Activated CD4-positive, alpha-beta T cell treated with anti-CD3 and anti-CD28 coated beads for 4 hours (primary cell): ENCODE measurements around the gene MEX3A.
A peak's percentile ranks its signal among the peaks of the same experiment; 100 is the strongest.
"Not testable (repeated sequence)": the region's sequence is repeated elsewhere in the genome, so short reads cannot be mapped to it uniquely, and the experiment has no call there.

Experiments used
- DNase-seq, 2 donors: peaks; one replicate each; pipeline ENCODE4 v3.0.0-alpha.2; 2020

Gene MEX3A

DNA sequence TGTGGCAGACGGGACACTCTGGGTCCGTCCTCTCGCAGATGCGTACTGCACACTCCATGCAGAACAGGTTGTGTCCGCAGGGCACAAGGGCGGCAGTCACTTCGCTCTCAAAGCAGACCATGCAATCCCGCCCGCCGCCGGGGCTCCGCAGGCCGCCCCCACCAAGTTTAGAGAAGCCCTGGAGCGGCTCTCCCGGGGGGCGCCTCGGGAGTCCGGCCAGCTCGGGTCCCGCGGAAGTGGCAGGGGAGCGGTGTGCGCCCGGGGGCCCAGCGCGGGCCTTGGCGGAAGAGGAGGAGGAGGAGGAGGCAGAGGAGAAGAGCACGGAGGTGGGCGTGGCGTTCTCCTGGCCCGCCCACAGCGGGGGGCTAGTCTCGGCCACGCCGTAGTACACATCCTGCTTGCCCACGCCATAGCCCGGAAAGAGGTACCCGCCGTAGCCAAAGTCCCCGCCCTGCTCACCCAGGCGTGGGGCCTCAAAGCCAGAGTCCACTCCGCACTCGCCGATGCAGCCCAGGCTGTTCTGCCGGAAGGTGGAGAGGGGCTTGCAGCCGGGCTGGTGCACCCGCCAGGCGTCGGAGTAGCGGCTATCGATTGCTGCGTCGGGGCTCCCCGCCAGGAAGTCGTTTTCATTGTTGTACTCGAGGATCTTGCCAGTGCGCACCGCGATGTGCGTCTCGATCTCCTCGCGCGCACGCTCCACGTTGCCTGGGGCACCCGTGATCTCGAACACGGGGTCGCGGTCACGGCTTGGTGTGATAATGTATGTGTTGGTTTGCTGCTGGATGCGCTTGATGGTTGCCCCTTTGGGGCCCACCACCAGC lies 5.4 kb downstream of the MEX3A start:
- DNase-seq = no peak

- DNase-seq = no peak
Observed at GRCh38 chr1:156075775-156076204, 6.5 kb downstream of the MEX3A start.

DNA sequence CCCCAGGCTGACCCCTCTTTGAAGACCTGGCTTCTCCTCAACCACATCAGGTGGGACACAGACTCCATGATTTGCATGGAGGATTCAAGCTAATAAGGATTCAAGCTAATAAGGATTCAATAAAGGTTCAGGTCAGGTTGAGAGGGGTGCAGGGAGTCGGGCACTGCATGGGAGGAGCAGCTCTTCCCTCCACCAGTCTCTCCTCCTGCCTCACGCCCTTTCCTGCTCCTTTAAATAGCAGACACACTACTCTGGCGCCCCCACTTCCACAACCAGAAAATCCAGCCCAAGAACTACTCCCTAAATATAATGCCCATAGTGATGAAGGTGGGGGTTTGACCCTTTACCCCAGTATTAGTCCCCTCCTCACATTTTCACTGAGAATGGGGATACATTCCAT lies 7.1 kb downstream of the MEX3A start:
- DNase-seq = no peak

DNA sequence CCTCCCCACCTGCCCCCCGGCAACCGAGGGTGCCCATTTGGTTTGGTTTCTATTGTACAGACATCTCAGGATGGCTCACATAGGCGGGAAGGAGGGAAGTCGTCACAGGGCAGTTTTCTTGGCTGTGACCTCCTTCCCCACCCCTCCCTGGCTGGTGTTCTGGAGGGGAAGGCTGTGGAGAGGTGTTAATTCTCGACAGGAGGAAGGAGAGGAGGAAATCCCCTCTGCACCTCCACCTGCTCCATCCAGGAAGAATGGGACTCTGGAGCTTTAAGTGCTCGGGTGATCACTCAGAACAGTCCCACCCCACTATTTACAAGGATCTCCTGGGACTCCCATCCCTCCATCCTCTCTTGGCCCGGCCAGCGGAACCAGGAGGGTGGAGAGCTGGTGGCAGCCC lies 7.6 kb downstream of the MEX3A start:
- no peak for DNase-seq

GRCh38 chr1:156073740-156074139 lies 8.5 kb downstream of the MEX3A start:
- DNase-seq = no peak

DNA sequence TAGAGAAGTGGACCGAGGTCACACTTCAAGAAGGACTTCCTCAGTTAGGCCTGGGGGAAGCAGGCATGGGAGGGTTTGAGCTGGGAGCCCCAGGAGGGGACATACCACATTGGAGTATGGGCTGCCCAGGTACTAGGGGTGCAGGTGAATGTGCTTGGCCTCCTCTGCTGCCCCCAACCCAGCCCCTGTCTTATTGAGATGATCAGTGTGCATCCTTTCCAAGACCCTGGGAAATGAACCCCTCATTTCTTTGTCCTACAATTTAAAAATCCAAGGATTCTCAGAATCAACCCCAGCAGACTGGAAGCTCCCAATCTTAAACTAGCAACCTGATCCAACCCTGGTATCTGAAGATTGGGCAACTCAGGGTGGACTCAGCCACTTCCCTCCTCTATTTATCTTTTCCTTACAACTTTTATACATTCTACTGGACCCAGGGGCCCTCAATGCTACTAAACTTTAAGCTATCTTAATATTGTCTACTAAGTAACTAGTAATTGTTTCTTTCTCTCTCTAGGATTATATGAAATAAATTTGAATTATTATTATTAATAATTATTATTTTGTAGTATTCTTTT lies 9.1 kb downstream of the MEX3A start:
- DNase-seq = no peak

- DNase-seq = no peak
Observed at GRCh38 chr1:156072251-156072650, 10.0 kb downstream of the MEX3A start.

DNA sequence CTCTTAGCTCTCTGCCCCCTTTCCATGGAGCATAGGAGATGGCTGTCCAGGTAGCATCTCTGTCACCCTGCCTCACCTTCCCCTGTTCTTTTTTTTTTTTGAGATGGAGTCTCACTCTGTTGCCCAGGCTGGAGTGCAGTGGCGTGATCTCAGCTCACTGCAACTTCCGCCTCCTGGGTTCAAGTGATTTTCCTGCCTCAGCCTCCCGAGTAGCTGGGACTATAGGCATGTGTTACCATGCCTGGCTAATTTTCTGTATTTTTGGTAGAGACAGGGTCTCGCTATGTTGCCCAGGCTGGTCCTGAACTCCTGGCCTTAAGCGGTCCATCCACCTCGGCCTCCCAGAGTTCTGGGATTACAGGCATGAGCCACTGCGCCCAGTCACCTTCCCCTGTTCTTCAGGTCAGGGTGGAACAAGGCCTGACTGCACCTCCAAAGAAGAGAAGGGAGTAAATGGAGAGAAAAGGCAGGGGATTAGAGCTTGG lies 10.9 kb downstream of the MEX3A start:
- not testable (repeated sequence) for DNase-seq

DNA sequence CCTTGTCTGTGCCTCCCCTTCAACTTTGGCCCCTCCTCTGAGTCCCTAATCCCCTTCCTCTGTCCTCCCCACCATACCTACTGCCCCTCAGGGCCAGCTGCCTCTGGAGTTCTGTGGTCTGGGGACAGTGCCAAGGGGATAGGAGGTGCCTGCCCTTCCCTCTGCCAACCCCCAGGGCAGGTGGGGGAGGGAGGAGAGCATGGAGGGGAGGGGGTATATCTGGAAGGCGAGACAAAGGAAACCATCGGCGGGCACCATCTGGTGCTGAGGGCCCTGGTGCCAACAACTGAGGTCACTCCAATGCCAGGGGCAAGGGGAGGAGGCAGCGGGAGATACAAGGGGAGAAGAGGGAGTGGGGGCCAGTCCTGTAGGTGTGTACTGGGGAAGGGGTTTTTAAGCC lies 11.7 kb downstream of the MEX3A start:
- no peak for DNase-seq

- DNase-seq = no peak
Observed at GRCh38 chr1:156069490-156070455, 12.5 kb downstream of the MEX3A start.

DNA sequence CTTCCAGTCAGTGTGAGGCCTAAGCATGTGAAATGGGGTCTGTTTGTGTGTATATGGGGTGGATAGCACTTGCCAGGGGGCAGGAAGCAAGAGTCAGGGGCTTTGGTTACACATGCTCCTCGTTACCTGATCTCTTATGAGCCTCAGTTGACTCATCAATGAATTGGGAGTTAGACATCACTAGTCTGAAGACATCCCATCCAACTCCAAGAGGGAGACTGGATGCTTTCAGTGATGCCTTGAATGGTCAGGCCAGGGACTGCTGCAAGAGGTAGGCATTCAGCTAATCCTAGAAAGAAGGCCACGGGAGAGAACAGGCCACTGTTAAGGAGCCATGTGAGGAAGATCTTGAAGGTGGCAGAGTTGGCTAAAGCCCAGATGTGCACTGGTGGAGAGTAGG lies 15.0 kb downstream of the MEX3A start:
- DNase-seq = no peak

GRCh38 chr1:156065871-156066270 lies 16.4 kb downstream of the MEX3A start:
- no peak for DNase-seq

- DNase-seq = no peak
Observed at GRCh38 chr1:156065212-156065611, 17.1 kb downstream of the MEX3A start.

GRCh38 chr1:156064615-156065014 lies 17.6 kb downstream of the MEX3A start:
- no peak for DNase-seq

DNA sequence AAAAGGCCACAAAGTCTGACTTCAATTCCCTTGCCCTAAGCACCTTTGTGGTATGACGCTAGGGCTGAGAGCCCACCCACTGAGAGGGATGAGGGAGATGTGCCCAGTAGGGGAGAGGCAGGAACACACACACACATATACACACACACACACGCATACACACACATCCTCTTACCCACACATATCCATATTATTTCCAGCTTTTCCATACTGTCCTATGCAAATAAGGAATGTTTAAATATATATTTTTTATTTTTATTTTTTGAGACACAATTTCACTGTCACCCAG lies 18.3 kb downstream of the MEX3A start:
- no peak for DNase-seq

DNA sequence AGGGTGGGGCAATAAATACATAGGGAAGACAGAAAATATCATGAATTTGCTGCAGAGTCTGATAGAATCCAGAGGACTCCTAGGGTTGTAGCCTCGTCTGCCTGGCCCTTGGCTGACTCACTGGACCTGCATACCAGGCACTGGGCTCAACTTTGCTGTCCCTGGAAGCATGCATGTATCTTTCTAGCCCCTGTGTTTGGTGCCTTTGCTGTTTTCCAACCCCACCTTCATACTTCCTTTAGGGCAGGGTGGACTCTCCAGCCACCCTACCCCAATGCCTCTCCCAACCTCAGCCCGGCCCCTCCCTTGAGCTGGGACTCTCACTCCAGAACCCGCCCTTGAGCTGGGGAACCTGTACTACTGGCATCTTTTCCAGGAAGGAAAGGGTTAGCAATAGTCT lies 20.1 kb downstream of the MEX3A start:
- no peak for DNase-seq

- DNase-seq = no peak
Observed at GRCh38 chr1:156060937-156061636, 21.2 kb downstream of the MEX3A start, which contains the start of gene RAB25. Gene RAB25 (plus strand): TSS chr1:156061160. CDS start chr1:156061401, 241 bp downstream.

GRCh38 chr1:156056326-156056849 lies 25.9 kb downstream of the MEX3A start:
- DNase-seq = no peak

DNA sequence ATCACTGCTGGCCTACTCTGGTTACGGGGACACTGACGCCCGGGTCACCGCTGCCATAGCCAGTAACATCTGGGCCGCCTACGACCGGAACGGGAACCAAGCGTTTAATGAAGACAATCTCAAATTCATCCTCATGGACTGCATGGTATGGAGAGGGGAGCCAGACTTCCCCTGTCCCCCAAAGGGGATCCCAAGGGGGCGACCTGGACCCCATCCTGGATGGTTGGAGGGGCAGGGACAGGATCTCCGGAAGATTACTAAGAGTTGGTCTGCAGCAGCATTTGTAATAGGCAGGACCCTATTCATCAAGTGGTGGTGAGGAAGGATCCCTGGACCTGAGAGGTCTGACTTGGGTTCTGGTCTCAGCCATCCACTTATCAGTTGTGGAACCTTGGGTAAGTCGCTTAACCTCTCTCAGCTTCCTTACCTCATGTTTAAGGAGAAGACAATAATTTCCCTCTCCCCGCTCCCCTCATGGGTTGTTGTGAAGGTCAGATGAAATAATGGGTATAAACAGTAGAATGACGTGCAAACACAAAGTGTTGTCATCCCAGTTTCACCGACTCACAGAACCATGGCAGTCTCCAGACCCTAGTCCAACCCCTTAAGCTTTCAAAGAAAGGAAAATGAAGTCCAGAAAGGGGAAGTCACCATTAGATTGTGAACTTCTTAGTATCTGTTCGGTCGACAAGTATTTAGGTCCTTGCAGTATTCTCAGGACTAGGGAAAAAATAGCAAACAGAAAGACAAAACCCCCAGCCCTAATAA lies 26.8 kb downstream of the MEX3A start:
- no peak for DNase-seq

GRCh38 chr1:156054500-156055280 lies 27.6 kb downstream of the MEX3A start, which contains the start of gene LAMTOR2:
Gene LAMTOR2 (plus strand): TSS chr1:156054782. CDS start chr1:156054890, 108 bp downstream.
- peak; percentile 94 to 98 for DNase-seq
